ENCODE results near the gene THSD7A. TPM values are rescaled to one million over a fixed set of nuclear protein-coding genes. Genes with fewer than 3 reads are reported as not detected.

The THSD7A gene
- total RNA-seq, 1 experiment from 2014 or later, result not detected

GRCh38 chr7:11726794-11727155, 105.2 kb downstream of the THSD7A start:
- H3K27ac Mint-ChIP-seq (ENCODE audit: low read depth, unreplicated experiment), result no peak overlapping the region
- ChIA-PET CTCF (no interaction called here), POLR2A (no interaction called here)
- H3K9me3 Mint-ChIP-seq (ENCODE audit: unreplicated experiment), result no peaks in the 10 kb centered on the region
- no peak overlapping the region for H3K4me3 Mint-ChIP-seq (ENCODE audit: unreplicated experiment)
- H3K27me3 Mint-ChIP-seq (ENCODE audit: insufficient read depth, unreplicated experiment), result peaks cover 11% of the 10 kb centered on the region
- intact Hi-C loops (cut with micrococcal nuclease), result no loop called here
- DNase-seq (ENCODE audit: unreplicated experiment), result no peak
- TF ChIP-seq CTCF (IDR thresholded peaks at IDR 0.05; ENCODE audit: unreplicated experiment), result no peak
- BruUV-seq (replicated peaks), result no TSS peak
- no peaks in the 10 kb centered on the region for H3K4me1 Mint-ChIP-seq (ENCODE audit: insufficient read depth, unreplicated experiment)
- H3K36me3 Mint-ChIP-seq (ENCODE audit: insufficient read depth, unreplicated experiment), result no peaks in the 10 kb centered on the region

GRCh38 chr7:11726001-11726793, 105.8 kb downstream of the THSD7A start:
- no peaks in the 10 kb centered on the region for H3K4me1 Mint-ChIP-seq (ENCODE audit: insufficient read depth, unreplicated experiment)
- no peaks in the 10 kb centered on the region for H3K36me3 Mint-ChIP-seq (ENCODE audit: insufficient read depth, unreplicated experiment)
- ChIA-PET CTCF (interaction anchor here (0.6 kb wide), 1 partner anchor 151 kb away, joined by 3 read pairs; no protein-coding TSS in a partner anchor), POLR2A (no interaction called here)
- no peak overlapping the region for H3K27ac Mint-ChIP-seq (ENCODE audit: low read depth, unreplicated experiment)
- H3K4me3 Mint-ChIP-seq (ENCODE audit: unreplicated experiment), result no peak overlapping the region
- TF ChIP-seq CTCF (IDR thresholded peaks at IDR 0.05; ENCODE audit: unreplicated experiment), result no peak
- H3K27me3 Mint-ChIP-seq (ENCODE audit: insufficient read depth, unreplicated experiment), result peaks cover 11% of the 10 kb centered on the region
- peak; percentile 38 for DNase-seq (ENCODE audit: unreplicated experiment)
- no TSS peak for BruUV-seq (replicated peaks)
- intact Hi-C loops (cut with micrococcal nuclease), result no loop called here
- H3K9me3 Mint-ChIP-seq (ENCODE audit: unreplicated experiment), result no peaks in the 10 kb centered on the region

- POLR2A ChIA-PET, result no interaction called here
- intact Hi-C loops (cut with micrococcal nuclease), result no loop called here
- TF ChIP-seq CTCF (IDR thresholded peaks at IDR 0.05; ENCODE audit: unreplicated experiment), result no peak
Measured at GRCh38 chr7:11716185-11716584, 115.8 kb downstream of the THSD7A start.

GRCh38 chr7:11714676-11715075, 117.3 kb downstream of the THSD7A start:
- H3K27me3 Mint-ChIP-seq (ENCODE audit: insufficient read depth, unreplicated experiment), result no peaks in the 10 kb centered on the region
- no peak for DNase-seq (ENCODE audit: unreplicated experiment)
- H3K4me1 Mint-ChIP-seq (ENCODE audit: insufficient read depth, unreplicated experiment), result peaks cover 15% of the 10 kb centered on the region
- POLR2A ChIA-PET, result no interaction called here
- no TSS peak for BruUV-seq (replicated peaks)
- no peak overlapping the region for H3K27ac Mint-ChIP-seq (ENCODE audit: low read depth, unreplicated experiment)
- no peaks in the 10 kb centered on the region for H3K9me3 Mint-ChIP-seq (ENCODE audit: unreplicated experiment)
- CTCF ChIA-PET, result no interaction called here
- intact Hi-C loops (cut with micrococcal nuclease), result no loop called here
- no peak overlapping the region for H3K4me3 Mint-ChIP-seq (ENCODE audit: unreplicated experiment)
- no peaks in the 10 kb centered on the region for H3K36me3 Mint-ChIP-seq (ENCODE audit: insufficient read depth, unreplicated experiment)
- TF ChIP-seq CTCF (IDR thresholded peaks at IDR 0.05; ENCODE audit: unreplicated experiment), result no peak

More at GRCh38 chr7:11716185-11716584, 115.8 kb downstream of the THSD7A start:
- Mint-ChIP-seq H3K27me3 (ENCODE audit: insufficient read depth, unreplicated experiment) (no peaks in the 10 kb centered on the region), H3K27ac (ENCODE audit: low read depth, unreplicated experiment) (no peak overlapping the region), H3K4me1 (ENCODE audit: insufficient read depth, unreplicated experiment) (peaks cover 15% of the 10 kb centered on the region), H3K9me3 (ENCODE audit: unreplicated experiment) (no peaks in the 10 kb centered on the region), H3K4me3 (ENCODE audit: unreplicated experiment) (no peak overlapping the region), H3K36me3 (ENCODE audit: insufficient read depth, unreplicated experiment) (no peaks in the 10 kb centered on the region)
- CTCF ChIA-PET, result no interaction called here
- BruUV-seq (replicated peaks), result no TSS peak
- peak; percentile 75 for DNase-seq (ENCODE audit: unreplicated experiment)

All from MCF 10A (cell line).